B cell (primary cell): ENCODE measurements around the gene CRK. TPM values are rescaled to one million over a fixed set of nuclear protein-coding genes. Genes with fewer than 3 reads are reported as not detected.

Experiments used
- ATAC-seq: fragments of 200-7000 bp; cut with Tn5 transposase; one replicate; pipeline ENCODE4 v1.10.0; 2021; ENCODE audit warnings: low read depth, mild to moderate bottlenecking, moderate number of reproducible peaks, moderate library complexity
- CTCF ChIA-PET: fragments of 350-600 bp; sonication (Branson Sonifier 250); formaldehyde crosslinking; loops from one replicate; lab custom pipeline; 2021; ENCODE audit warnings: antibody characterized with exemption, inconsistent platforms; lab: Charles Lee
- POLR2A ChIA-PET: fragments of 350-600 bp; sonication (Branson Sonifier 250); formaldehyde crosslinking; loops from one replicate; lab custom pipeline; 2021; ENCODE audit warnings: antibody characterized with exemption; lab: Charles Lee
- DNase-seq: peaks from one replicate; pipeline ENCODE4 v3.0.0; 2013
- H2AFZ ChIP-seq: 2 replicates; pipeline ENCODE4 v1.6.1; 2012; ENCODE audit warnings: mild to moderate bottlenecking, low read depth, low read length; ENCODE audit not compliant: insufficient read depth, poor library complexity, severe bottlenecking
- H3K27ac ChIP-seq, 2 donors: 1 replicate in 1 of 2; 2 replicates in 1 of 2; pipeline ENCODE4 v1.5.1; 2012 to 2013; ENCODE audit warnings: low read length in 2 of 2, mild to moderate bottlenecking in 2 of 2, moderate library complexity in 1 of 2
- H3K27me3 ChIP-seq, 4 experiments: fragments of 200-600 bp in 1 of 4; sonication (generic) in 1 of 4; replicated peaks in 1 of 4; 1 replicate in 2 of 4; 2 replicates in 2 of 4; pipeline versions ENCODE4 v1.6.1 to v1.7.0; 2013 to 2016; ENCODE audit warnings: low read length in 3 of 4, mild to moderate bottlenecking in 2 of 4, mixed read lengths in 1 of 4, moderate library complexity in 1 of 4; ENCODE audit not compliant: insufficient read depth in 4 of 4, control insufficient read depth in 3 of 4; ENCODE audit errors: control extremely low read depth in 1 of 4
- H3K36me3 ChIP-seq, 2 experiments: replicated peaks in 1 of 2; 1 replicate in 1 of 2; 2 replicates in 1 of 2; pipeline versions ENCODE4 v1.6.1 to v1.7.1; 2013; ENCODE audit warnings: low read length in 1 of 2; ENCODE audit not compliant: insufficient read depth in 2 of 2, control insufficient read depth in 1 of 2; ENCODE audit errors: control extremely low read depth in 1 of 2, extremely low read depth in 1 of 2
- H3K4me1 ChIP-seq, 2 donors: fragments of 200-600 bp in 1 of 2; sonication (generic) in 1 of 2; 1 replicate in 1 of 2; 2 replicates in 1 of 2; pipeline versions ENCODE4 v1.5.1 to v1.6.1; 2013 to 2017; ENCODE audit warnings: low read length in 2 of 2; ENCODE audit not compliant: control insufficient read depth in 2 of 2, insufficient read depth in 2 of 2
- H3K4me2 ChIP-seq: replicated peaks from 2 replicates; pipeline ENCODE3; 2012; ENCODE audit warnings: mild to moderate bottlenecking, low read depth, low read length; ENCODE audit not compliant: poor library complexity, severe bottlenecking
- H3K4me3 ChIP-seq, 5 experiments: fragments of 200-600 bp in 1 of 5; sonication (generic) in 1 of 5; 1 replicate in 3 of 5; 2 replicates in 2 of 5; pipeline versions ENCODE4 v1.5.1 to v1.7.0; 2011 to 2016; ENCODE audit warnings: low read length in 4 of 5, mild to moderate bottlenecking in 4 of 5, low read depth in 2 of 5, control low read depth in 1 of 5, moderate library complexity in 1 of 5; ENCODE audit not compliant: insufficient read depth in 1 of 5; ENCODE audit errors: control extremely low read depth in 1 of 5, extremely low read depth in 1 of 5
- H3K79me2 ChIP-seq: fragments of 200-600 bp; sonication (generic); one replicate; pipeline ENCODE4 v1.6.0; 2016; ENCODE audit warnings: low read length; ENCODE audit not compliant: control insufficient read depth, insufficient read depth
- H3K9ac ChIP-seq: fragments of 200-600 bp; sonication (generic); 2 replicates; pipeline ENCODE4 v1.6.1; 2017; ENCODE audit warnings: mild to moderate bottlenecking, low read length, moderate library complexity
- H3K9me3 ChIP-seq, 3 donors: one replicate each; pipeline versions ENCODE4 v1.6.1 to v1.7.1; 2013; ENCODE audit warnings: low read length in 2 of 3; ENCODE audit not compliant: control insufficient read depth in 2 of 3, insufficient read depth in 1 of 3; ENCODE audit errors: control extremely low read depth in 1 of 3
- H4K20me1 ChIP-seq: 2 replicates; pipeline ENCODE4 v1.6.0; 2012; ENCODE audit warnings: mild to moderate bottlenecking, low read length; ENCODE audit not compliant: insufficient read depth, control insufficient read depth, poor library complexity, severe bottlenecking
- H3K27ac Mint-ChIP-seq: one replicate; pipeline ENCODE4 v1.8.0; 2021; ENCODE audit warnings: mixed read lengths
- H3K27me3 Mint-ChIP-seq: one replicate; pipeline ENCODE4 v1.8.0; 2021; ENCODE audit warnings: mixed read lengths
- H3K4me1 Mint-ChIP-seq: one replicate; pipeline ENCODE4 v1.8.0; 2021; ENCODE audit warnings: mixed read lengths
- H3K4me3 Mint-ChIP-seq: one replicate; pipeline ENCODE4 v1.8.0; 2021; ENCODE audit warnings: mixed read lengths
- H3K9me3 Mint-ChIP-seq: one replicate; pipeline ENCODE4 v1.8.0; 2022; ENCODE audit warnings: mixed read lengths; ENCODE audit not compliant: insufficient read depth
- EZH2 ChIP-seq: IDR thresholded peaks from 2 replicates; pipeline ENCODE4 v1.6.1; 2012; ENCODE audit warnings: borderline replicate concordance, low read depth, mild to moderate bottlenecking, moderate library complexity, low read length; ENCODE audit not compliant: insufficient read depth, poor library complexity, severe bottlenecking
- WGBS: methylation state at CpG from one replicate; pipeline ENCODE4 v1.1.5; 2013; ENCODE audit warnings: missing lambda C conversion rate; ENCODE audit not compliant: insufficient coverage; 5-methylcytosine and 5-hydroxymethylcytosine counted together
- intact Hi-C: fragments of 100-400 bp; cut with micrococcal nuclease; formaldehyde crosslinking; loops from one replicate; pipeline ENCODE4 v1.10.0; 2022
- polyA plus RNA-seq: library from polyadenylated mRNA; depleted of rRNA; stranded (reverse); fragments of >200 nt; gene quantifications from 2 replicates; pipeline ENCODE4 v1.2.3, GENCODE V29; 2012
- total RNA-seq, 2 donors: library from RNA; stranded (reverse); fragments of 120-200 nt in 1 of 2; gene quantifications; 1 replicate in 1 of 2; 2 replicates in 1 of 2; pipeline versions ENCODE4 v1.2.3 to v1.2.4, GENCODE V29; 2013 to 2022
- TF ChIP-seq, protein P1 (sequence below): fragments of 200-600 bp; IDR thresholded peaks from one replicate; pipeline ENCODE4 v1.8.0; 2022; ENCODE audit warnings: antibody characterized with exemption, mild to moderate bottlenecking

Gene CRK
- total and polyA plus RNA-seq, 2 donors (not counting 1 experiment from before 2014, with no cell fraction given) = 8.2 to 36.4 TPM

DNA sequence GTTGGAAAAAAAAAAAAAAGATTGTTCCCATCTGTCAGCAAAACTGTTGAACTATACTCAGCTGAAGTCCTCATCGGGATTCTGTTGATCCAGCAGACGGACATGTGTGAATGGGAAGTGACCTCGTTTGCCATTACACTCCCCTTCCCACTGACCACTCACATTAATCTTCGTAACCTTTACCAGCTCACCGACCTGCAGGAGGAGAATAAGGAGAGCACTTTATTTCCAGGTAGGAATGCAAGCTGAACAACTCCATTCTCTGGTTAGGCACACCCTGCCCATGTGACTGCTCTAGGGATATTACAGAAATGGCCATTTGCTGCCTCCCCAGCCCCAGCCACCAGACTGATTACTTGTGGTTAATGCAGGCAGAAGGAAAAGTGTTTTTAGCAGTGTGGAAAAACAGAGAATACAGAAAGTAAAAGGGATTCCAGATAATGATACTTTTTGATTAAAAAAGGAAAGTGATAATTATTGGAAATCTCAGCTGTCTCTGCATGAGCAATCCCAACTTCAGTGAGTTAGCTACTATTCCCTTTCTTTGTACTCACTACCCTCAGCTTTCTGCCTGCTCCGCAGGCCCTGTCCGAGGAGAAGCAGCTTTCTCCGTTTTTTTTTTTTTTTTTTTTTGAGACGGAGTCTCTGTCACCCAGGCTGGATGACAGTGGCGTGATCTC lies 32.4 kb downstream of the CRK start:
- ChIA-PET CTCF (no interaction called here), POLR2A (no interaction called here)
- Mint-ChIP-seq H3K27ac (no peak overlapping the region), H3K4me3 (no peak overlapping the region), H3K9me3 (no peaks in the 10 kb centered on the region), H3K27me3 (no peaks in the 10 kb centered on the region), H3K4me1 (peaks cover 4% of the 10 kb centered on the region)
- Histone ChIP-seq H3K27ac (no peak overlapping the region), H3K27me3 (no peaks in the 10 kb centered on the region), H3K79me2 (peaks cover 50% of the 10 kb centered on the region), H3K4me2 (no peak overlapping the region), H3K9me3 (no peaks in the 10 kb centered on the region), H3K4me1 (no peaks in the 10 kb centered on the region), H3K4me3 (no peak overlapping the region), H3K9ac (no peak overlapping the region), H4K20me1 (peaks cover 34% of the 10 kb centered on the region), H2AFZ (no peak overlapping the region), H3K36me3 (peaks cover 9 to 44% of the 10 kb centered on the region in 2 experiments)
- TF ChIP-seq, protein P1, sequence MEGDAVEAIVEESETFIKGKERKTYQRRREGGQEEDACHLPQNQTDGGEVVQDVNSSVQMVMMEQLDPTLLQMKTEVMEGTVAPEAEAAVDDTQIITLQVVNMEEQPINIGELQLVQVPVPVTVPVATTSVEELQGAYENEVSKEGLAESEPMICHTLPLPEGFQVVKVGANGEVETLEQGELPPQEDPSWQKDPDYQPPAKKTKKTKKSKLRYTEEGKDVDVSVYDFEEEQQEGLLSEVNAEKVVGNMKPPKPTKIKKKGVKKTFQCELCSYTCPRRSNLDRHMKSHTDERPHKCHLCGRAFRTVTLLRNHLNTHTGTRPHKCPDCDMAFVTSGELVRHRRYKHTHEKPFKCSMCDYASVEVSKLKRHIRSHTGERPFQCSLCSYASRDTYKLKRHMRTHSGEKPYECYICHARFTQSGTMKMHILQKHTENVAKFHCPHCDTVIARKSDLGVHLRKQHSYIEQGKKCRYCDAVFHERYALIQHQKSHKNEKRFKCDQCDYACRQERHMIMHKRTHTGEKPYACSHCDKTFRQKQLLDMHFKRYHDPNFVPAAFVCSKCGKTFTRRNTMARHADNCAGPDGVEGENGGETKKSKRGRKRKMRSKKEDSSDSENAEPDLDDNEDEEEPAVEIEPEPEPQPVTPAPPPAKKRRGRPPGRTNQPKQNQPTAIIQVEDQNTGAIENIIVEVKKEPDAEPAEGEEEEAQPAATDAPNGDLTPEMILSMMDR = no peak
- TF ChIP-seq EZH2 = no peak
- DNase-seq (no peak), ATAC-seq (no peak)
- WGBS = 93% methylated on average over 2 of the region's 10 CpGs
- intact Hi-C loops = no loop called here

DNA sequence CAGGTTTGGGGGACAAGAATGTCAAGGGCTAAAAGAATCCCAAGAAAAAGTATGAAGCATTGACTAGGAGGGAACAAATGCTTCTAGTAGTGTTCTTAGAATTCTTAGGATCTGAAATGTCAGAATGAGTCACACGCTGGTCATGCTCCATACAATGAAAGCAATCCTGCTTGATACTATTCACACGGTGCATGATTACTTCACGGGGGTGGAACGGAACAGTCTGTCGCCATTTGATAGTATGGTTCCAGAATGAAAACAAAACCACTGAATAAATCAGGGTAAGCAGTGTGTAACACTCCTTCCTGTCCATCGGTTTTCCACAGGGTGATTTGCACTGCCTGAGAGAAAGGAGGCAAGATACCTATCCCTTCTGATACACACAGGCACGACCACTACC lies 33.1 kb downstream of the CRK start:
- Histone ChIP-seq H3K4me1 (no peaks in the 10 kb centered on the region), H3K27me3 (no peaks in the 10 kb centered on the region), H2AFZ (no peak overlapping the region), H3K4me3 (no peak overlapping the region), H3K9ac (no peak overlapping the region), H3K79me2 (peaks cover 44% of the 10 kb centered on the region), H3K4me2 (no peak overlapping the region), H3K27ac (no peak overlapping the region), H3K9me3 (no peaks in the 10 kb centered on the region), H4K20me1 (peaks cover 34% of the 10 kb centered on the region), H3K36me3 (peaks cover 9 to 44% of the 10 kb centered on the region in 2 experiments)
- ATAC-seq (no peak), DNase-seq (no peak)
- H3K27ac Mint-ChIP-seq = no peak overlapping the region
- POLR2A ChIA-PET = no interaction called here
- peaks cover 3% of the 10 kb centered on the region for H3K4me1 Mint-ChIP-seq
- no peak overlapping the region for H3K4me3 Mint-ChIP-seq
- no peaks in the 10 kb centered on the region for H3K9me3 Mint-ChIP-seq
- WGBS = 100% methylated on average over 1 of the region's 7 CpGs
- TF ChIP-seq EZH2 = no peak
- TF ChIP-seq, protein P1 = no peak
- intact Hi-C loops = no loop called here
- CTCF ChIA-PET = no interaction called here
- H3K27me3 Mint-ChIP-seq = no peaks in the 10 kb centered on the region
